ENCODE data around the gene CDK5RAP1.

Gene CDK5RAP1

DNA sequence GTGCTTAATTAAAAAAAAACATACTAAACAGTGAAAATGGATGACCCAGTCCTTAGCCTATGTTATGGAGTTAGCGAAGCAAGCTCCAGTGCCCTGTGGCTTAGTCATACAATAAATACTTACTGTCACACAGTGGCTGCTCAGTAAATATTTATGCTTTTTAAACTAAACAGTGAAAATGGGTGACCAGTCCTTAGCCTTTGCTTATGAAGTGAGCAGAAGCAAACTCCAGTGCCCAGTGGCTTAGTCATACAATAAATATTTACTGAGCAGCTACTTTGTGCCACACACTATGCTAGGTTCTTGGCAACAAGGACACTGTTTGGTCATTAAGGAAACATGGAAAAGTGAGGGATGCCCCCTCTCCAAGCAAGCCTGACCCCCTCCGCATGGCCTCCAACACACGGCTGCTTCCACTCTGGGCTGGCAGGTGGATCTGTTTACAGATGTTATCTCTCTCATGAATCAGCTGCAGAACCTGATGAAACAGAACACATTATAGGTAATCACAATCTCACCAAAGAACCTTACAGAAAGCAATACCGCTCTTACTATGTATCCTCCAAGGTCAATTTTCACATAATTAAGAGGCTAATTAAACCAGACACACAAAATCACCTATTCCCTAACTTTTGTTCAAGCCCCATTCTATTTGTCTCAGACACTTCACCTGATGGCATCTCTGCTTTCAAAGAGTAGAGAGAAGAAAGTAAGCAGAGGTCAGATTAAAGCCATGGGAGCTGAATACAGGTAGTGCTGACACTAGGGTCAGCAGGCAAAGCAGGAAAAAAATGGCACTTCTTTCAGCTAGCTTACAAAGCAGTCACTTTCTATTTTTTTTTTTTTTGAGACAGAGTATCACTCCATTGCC is 27.3 kb downstream of the CDK5RAP1 start:
- DNase-seq = no peak

DNA sequence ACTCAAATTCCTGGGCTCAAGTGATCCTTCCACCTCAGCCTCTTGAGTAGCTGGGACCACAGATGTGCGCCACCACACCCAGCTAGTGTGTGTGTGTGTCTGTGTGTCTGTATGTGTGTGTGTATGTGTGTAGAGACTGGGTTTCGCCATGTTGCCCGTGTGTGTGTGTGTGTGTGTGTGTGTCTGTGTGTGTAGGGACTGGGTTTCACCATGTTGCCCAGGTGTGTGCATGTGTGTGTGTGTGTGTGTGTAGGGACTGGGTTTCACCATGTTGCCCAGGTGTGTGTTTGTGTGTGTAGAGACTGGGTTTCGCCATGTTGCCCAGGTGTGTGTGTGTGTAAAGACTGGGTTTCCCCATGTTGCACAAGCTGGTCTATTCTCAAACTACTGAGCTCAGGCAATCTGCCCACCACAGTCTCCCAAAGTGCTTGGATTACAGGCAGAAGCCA is 28.3 kb downstream of the CDK5RAP1 start:
- no peak for DNase-seq

DNA sequence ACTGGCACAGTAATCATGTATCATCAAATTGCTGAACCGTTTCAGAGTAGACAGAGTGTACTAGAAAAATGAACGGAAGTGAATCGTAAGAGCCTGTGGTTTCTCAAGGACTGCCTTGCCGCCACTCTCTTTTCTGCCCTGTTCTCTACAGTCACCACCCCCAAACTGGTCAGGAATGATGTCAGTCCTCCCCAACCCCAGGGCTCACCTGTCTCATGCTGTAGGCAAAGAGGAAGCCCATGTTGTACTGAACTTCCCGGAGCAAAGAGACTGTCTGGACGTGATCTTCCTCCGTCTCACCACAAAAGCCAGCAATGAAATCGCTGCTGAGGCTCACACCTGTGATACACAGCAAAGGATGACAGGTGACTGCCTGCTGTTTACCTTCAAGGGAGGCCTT is 31.0 kb downstream of the CDK5RAP1 start:
- no peak for DNase-seq

DNA sequence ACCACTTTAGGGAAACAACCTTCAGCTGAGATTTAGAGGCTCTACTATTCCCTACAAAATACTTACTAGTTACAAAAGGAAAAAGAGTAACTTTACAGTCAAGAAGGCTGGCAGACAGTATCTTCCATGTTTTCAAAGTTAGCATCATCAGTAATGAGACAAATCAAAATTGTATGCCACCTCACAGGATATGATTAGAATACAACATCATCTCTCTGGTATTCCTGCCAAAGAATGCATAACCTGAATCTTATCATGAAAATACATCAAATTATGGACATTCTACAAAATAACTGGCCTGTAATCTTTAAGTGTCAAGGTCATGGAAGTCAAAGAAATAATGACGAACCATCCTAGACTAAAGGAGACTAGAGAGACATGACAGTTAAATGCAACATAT is 38.4 kb downstream of the CDK5RAP1 start:
- no peak for DNase-seq

DNA sequence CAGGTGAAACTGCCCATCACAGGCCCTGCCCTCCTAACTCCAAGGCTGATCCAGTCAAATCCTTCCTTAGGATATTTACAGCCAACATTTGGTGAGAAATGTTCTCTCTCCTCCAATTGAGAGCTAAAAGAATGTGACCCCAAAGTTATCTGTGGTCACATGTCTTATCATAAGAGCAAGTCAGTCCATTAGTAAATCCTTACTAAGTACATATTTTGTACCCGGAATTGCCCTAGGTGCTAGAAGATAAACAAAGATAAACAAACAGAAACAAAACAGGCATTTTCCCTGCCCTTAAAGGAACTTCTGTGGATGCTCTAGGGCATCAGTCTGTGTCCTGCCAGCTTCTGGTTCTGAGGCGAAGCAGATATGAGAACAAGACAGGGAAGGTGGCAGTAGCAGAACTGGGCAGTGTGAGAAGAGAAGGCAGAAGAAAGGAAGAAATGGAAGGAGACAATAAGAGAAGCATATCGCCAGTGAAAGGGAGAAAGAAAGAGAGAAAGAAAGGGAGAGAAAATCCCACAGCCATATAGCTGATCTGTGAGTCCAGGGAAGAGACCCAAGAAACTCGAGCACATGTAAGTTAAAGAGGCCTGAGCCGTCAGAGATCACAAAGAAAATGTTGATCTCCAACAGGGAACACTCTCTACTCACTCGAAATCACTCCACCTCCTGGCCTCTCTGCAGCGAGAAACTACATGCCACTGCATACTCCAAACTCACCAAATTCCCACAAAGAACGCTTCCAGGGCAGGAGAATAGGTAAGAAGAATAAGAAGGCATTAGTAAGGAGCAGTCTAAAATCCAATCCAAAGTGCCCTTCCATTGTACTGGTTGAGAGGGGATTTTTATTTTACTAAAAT is 41.7 kb downstream of the CDK5RAP1 start:
- no peak for DNase-seq

DNA sequence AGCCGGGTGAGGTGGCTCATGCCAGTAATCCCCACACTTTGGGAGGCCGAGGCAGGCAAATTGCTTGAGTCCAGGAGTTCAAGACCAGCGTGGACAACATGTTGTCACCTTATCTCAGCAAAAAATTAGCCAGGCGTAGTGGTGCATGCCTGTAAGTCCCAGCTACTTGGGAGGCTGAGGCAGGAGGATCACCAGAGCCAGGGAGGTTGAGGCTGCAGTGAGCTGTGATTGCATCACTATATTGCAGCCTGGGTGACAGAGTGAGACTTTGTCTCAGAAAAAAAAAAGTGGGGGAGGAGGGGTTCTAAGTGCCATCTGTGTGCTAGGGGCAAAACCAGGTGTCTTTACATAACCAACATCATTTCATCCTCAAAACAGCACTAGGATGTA is 48.3 kb downstream of the CDK5RAP1 start:
- DNase-seq = no peak

DNA sequence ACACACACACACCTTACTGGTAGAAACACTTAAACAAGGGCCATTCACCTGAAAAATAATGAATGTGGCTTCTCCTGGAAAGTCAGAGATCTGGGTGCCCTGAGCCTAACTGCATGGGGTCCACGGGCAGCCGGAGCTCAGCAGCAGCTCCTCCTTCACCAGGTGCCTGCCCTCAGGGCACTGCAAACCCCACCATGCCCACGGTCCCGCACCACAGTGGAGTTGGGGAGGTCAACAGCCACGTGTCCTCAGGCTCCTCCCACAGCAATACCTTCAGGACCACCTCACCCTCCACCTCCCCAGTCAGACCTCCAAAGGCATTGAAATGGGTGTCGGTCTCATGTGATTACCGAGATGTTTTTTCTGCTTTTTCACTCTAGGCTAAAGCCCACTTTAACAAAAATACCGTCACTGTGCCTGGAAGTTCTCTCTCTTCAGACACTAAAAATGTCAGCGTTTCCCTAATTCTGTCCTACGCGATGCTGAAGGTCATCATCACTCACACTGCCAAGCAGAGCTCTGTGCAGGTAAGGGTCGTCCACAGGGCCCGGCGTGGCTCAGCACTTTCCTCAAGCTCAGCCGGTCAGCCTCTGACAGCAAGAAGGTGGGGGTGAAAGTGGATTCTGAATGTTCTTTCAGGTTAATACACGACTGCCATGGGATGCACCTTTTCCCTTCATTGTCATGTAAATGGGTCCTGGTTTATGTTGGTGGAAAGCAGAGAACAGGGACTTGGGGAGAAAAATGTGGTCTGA is 48.9 kb downstream of the CDK5RAP1 start:
- DNase-seq = no peak

DNA sequence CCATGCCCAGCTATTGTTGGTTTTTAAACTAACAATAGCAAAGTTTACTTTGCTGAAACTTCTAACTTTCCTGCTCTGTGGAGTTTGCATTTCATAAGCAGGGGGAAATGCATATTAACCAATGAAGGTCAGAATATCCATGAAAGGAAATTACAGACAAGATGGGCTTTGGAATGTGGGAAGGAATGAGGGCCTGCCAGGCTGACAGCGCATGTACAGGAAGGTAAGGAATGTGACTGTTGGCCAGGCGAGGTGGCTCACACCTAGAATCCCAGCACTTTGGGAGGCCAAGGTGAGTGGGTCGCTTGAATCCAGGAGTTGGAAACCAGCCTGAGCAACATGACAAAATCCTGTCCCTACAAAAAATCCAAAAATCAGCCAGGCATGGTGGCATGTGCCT is 49.6 kb downstream of the CDK5RAP1 start:
- DNase-seq = no peak

DNA sequence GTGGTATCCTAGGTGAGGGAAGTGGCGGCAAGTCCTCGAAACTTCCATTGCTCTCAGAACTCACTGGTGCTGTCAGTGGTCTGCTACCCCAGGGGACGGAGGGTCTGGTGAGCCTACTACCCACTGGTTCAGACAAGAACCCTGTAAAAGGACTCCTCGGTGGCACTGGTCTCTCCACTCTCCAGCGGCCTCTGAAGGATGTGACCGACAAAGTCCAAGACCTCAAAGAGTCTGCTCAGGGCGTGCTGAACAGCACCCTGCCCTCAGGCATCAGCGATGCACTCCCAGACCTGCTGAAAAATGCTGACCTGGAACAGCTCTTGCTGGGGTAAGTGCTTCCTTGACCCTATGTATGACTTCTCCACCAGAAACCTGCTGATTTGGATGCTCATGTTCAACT is 51.8 kb downstream of the CDK5RAP1 start:
- no peak for DNase-seq

DNA sequence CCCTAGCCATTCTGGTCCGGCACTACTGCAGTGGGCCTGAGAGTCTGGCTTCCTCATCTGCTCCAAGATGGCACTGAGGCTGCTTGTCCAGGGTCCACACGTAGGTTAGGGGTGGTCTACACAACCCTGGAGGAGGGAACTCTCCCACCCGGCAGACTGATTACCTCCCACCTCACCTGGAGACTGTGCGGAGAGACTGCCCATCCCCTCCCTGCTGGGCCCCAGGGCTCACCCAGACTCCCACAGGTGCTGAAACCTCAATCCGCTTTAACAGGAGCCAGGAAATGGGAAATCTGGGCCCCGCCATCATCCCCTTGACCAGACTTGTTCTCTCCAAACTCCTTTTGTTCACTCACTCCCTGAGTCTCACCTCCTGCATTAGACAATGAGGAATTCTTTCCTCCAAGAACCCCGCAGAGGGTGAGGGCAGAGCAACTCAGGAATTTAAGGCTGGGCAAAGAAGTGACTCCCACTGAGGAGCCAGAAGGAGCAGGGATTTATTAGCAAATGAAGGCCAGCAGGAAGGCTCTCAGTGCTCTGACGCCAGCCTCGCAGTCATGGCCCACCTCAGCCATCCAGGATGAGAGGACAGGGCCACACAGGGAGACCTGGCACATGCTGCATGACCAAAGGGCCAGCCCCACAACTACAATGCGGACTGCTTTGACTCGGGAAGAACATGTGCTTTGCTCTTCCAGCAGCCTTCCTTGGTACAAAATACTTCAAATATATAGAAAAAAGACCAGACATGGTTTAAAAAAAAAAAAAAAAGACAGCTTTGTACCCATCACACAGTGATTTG is 53.0 kb downstream of the CDK5RAP1 start:
- DNase-seq = no peak

DNA sequence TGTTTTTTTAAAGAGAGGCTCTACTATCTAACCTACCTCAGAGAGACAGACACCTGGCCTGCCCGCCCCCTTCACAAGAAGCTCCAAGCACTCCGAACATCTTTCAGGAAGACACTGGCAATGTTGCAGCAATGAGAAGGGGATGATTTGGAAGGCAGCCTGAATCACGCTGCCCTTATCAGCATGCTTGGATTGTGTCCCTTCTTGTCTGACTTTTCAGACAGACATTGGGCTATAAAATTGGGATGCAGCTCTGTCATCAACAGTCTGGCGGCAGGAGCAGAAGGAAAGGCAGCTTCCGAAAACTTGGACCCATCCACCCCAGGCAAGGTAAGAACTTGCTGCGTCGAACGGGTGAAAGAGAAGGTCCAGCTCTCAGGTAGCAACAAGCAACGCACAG is 56.0 kb downstream of the CDK5RAP1 start:
- no peak for DNase-seq

DNA sequence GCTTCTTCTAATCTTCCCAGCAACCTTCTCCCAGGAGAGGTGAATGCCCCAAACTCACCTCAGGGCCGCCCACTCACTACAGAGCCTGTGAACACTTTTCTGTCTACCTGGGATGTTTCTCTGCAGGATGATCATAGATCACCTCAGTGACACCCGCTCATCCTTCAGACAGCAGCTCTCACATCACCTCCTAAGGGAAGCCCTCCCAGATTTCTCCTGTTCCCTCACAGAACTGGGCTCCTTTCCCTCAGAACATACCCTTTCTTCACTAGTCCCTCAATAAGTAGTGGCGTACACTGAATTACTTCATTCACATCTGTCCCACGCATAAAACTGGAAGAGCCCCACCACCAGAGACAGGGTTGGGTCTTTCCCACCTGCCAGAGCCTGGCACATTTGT is 57.8 kb downstream of the CDK5RAP1 start:
- no peak for DNase-seq

DNA sequence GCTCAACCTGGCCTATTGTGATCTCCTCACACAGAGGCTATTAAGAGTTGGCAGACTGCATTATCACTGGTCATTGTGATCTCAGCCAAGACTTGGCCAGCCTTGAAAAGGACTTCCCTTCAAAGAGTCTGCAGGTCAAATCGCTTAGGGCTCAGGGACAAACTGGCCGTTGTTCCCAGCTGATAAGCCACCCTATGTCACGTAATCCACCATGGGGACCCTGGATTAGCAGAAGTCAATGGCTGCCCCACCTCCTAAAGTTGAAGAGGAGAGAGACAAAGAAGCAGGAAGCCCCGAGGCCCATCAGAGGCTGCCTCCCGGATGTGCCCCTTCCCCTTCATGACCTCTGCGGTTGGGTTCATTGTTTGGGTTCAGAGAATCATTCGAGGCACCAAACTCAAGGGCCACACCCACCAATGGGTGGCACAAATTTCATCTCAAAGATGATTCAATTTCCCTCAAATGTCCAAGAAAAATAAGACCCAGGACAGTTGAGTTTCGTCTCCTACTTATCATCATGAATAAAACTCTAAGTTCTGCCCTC is 61.7 kb downstream of the CDK5RAP1 start:
- no peak for DNase-seq

DNA sequence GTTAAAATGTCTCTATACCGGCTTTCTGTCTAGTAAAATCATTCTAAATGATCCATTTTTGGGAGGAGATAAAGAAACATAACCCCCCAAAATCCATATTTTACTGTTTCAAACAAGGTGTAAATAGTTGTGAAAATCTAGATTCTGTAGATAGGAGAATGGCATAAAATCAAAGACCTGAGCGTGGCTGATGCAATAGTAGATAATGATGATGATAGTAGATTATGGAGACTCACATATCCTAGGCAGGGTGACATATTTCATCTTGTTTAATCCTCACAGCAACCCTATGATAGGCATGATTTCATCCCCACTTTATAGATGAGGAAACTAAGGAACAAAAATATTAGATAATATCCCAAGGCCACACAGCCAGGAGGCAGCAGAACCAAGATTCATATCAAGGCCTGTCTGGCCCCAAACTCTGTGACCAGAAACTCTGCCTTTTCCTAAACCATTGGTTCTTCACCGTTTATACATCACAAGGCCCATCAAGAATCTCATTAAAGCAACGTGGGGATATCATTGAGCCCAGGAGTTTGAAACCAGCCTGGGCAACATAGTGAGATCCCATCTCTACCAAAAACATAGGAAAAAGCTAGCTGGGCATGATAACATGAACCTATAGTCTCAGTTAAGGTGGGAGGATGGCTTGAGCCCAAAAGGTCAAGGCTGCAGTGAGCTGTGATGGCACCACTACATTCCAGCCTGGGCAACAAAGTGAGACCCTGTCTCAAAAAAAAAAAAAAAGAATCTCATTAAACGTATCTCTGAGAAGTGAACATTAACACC is 62.7 kb downstream of the CDK5RAP1 start:
- DNase-seq = no peak

DNA sequence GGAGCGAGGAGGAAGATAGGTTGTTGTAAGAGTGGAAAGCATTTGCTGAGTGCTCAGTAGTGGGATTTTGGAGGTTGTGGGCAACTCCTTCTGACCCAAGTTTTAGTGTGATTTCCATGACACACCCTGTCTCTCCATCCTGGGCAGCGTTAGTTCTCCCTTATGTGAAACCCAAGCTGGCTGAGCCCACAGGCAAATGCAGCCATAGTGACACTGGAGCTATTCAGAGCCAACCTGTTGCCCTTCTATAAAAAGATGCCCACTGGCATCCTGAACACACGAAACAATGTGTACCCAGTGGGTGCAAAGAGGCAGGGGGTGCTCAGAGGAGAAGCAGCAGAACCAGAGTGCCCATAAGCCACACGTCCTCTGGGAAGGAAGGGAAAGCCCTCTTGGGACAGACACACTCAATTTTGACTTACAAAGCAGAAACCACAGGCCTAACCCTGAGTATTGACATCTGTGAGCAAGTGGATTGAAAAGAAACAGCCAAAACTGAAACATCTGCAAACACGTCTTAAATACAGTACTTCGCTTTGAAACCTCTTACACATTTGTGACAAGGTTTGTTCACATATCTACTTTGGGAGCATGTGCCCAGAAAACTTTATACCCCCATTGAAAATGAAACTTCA is 63.7 kb downstream of the CDK5RAP1 start:
- no peak for DNase-seq

DNA sequence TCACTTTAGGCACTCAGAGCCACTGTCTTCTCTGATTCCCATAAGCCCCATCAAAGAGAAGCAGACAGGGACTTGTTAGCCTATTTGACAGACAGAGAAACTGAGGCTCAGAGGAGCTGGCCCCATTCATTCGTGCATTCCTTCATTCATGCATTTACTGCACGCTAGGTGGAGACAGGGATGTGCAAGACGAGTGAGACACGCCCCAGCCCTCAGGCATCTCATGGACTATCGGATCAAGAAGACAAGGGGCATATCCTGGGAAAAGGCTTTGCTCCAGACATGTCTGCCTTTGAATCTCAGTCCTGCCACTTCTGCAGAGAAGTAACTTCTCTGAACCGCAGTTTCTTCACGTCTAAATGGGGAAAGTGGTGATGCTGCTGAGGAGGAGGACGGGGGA is 64.2 kb downstream of the CDK5RAP1 start:
- no peak for DNase-seq

DNA sequence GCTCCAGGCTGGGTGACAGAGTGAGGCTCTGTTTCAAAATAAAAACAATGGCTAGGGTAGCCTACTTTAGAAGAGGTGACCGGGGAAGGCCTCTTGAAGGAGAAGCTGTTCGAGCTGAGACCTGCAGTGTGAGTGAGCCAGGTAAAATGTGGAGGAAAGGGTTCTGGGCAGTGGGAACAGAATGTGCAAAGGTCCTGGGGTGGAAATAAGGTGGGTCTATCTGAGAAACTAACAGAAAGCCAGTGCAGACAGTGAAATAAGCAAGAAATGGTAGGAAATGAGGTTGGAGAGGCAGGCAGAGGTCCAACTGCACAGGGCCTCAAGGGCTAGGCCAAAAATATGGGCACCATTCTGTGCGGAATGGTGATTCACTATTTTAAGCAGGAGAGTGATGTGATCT is 64.9 kb downstream of the CDK5RAP1 start:
- no peak for DNase-seq

DNA sequence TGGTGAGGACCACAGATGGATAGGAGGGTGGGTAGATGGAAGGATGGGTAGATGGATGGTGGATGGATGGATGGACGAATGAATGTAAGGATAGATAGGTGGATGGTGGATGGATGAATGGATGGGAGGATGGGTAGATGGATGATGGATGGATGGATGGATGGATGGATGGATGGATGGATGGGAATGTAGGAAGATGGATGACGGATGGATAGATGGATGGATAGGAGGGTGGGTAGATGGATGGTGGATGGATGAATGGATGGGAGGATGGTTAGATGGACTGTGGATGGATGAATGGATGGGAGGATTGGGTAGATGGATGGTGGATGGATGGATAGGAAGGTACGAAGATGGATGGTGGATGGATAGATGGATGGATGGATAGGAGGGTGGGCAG is 67.2 kb downstream of the CDK5RAP1 start:
- no peak for DNase-seq

DNA sequence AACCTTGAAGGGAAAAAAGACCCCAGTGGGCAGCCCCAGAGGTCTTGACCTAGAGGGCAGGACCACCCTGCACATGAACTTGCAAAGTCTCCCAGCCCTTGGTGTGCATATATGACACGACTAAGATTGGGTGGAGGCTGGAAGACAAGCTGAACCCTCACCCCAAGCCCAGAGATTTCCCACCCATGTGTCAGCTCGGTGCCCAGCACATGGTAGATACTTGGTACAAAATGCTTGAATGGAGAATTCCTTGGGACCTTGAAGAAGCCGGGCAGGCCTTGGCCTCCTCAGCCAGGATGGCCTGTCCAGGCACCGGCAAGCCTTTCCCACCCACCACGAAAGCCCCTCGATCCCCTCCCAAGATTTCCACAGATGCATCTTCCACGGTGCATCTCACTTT is 67.7 kb downstream of the CDK5RAP1 start:
- DNase-seq = no peak

DNA sequence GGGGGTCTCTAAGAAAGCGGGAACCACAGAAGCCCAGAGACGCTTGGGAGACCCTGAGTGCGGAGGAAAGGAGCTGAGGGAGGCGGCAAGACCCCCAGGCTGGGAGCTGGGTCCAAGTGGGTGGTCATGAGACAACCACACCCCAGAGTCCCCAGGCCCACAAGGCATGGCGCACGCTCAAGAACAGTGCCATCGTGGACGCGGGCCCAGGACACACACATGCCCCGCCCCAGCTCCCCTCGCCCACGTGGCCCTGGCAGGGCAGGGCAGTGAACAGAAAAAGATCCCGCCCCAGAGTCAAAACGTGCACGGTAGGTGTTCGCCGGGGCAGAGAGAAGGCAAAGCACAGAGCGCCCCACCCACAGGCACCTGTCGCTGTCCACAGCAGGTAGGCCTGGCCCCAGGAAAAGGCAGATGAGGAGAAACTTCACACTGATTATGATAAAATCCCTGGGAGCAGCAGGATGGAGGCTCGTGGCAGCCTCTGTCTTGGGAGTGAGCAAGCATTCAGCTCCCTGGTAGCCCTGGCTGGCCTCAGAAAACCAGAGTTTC is 68.3 kb downstream of the CDK5RAP1 start:
- DNase-seq = no peak
